Uterus (tissue), 4 donors: ENCODE measurements around the gene STARD8. TPM values are rescaled to one million over a fixed set of nuclear protein-coding genes. Genes with fewer than 3 reads are reported as not detected.

Experiments
- DNase-seq, 2 donors: peaks; one replicate each; pipeline ENCODE4 v3.0.0-alpha.2; 2019 to 2020
- H3K27ac ChIP-seq, 2 donors: fragments of 200-600 bp; sonication (generic); 1 replicate in 1 of 2; 2 replicates in 1 of 2; pipeline ENCODE4 v1.5.1; 2016 to 2018
- H3K27me3 ChIP-seq, 2 donors: fragments of 200-600 bp; sonication (generic); one replicate each; pipeline ENCODE4 v1.5.1; 2018 to 2019; ENCODE audit warnings: control low read depth in 1 of 2
- H3K36me3 ChIP-seq, 2 donors: fragments of 200-600 bp; sonication (generic); one replicate each; pipeline ENCODE4 v1.5.1; 2019; ENCODE audit warnings: control low read depth in 1 of 2
- H3K4me1 ChIP-seq, 2 donors: fragments of 200-600 bp; sonication (generic); one replicate each; pipeline ENCODE4 v1.5.1; 2018 to 2019; ENCODE audit warnings: control low read depth in 1 of 2
- H3K4me3 ChIP-seq, 2 donors: fragments of 200-600 bp; sonication (generic); 1 replicate in 1 of 2; 2 replicates in 1 of 2; pipeline ENCODE4 v1.5.1; 2018 to 2019; ENCODE audit warnings: mild to moderate bottlenecking in 1 of 2
- H3K9me3 ChIP-seq, 2 donors: fragments of 200-600 bp; sonication (generic); one replicate each; pipeline ENCODE4 v1.5.1; 2019; ENCODE audit warnings: control low read depth in 1 of 2
- CTCF ChIP-seq, 4 experiments: fragments of 200-600 bp in 2 of 4; fragments of 450-650 bp in 2 of 4; sonication (generic) in 2 of 4; IDR thresholded peaks; one replicate each; pipeline ENCODE4 v1.5.1; 2016 to 2019; ENCODE audit warnings: antibody characterized with exemption in 4 of 4, mild to moderate bottlenecking in 2 of 4, moderate library complexity in 1 of 4
- POLR2A ChIP-seq, 2 donors: fragments of 450-650 bp; IDR thresholded peaks; one replicate each; pipeline ENCODE4 v1.6.1; 2016; ENCODE audit warnings: antibody characterized with exemption in 2 of 2, mild to moderate bottlenecking in 1 of 2, moderate library complexity in 1 of 2
- intact Hi-C: fragments of 100-400 bp; cut with DNase I; formaldehyde crosslinking; loops from one replicate; pipeline ENCODE4 v1.15.1; 2023; ENCODE audit warnings: low total_unique reads
- total RNA-seq, 4 donors: library from RNA; depleted of rRNA in 3 of 4; stranded (reverse); fragments of >200 nt in 3 of 4; gene quantifications; one replicate each; pipeline versions ENCODE4 v1.1.0 to v1.2.4, GENCODE V29; 2014 to 2023
- donor health status: DM: yes; HTN: yes; CAD: no.

STARD8 gene
- total RNA-seq, 4 donors from 2014 or later: 10.9 to 25.4 (median 17.2) TPM

- Histone ChIP-seq H3K27ac (no peak overlapping the region), H3K9me3 (no peaks in the 10 kb centered on the region), H3K4me1 (no peaks in the 10 kb centered on the region), H3K4me3 (no peak overlapping the region), H3K27me3 (peaks cover 0 to under 1% of the 10 kb centered on the region in 2 donors), H3K36me3 (no peaks in the 10 kb centered on the region)
- DNase-seq: no peak
- no peak for TF ChIP-seq POLR2A (IDR thresholded peaks at IDR 0.05)
- no peak for TF ChIP-seq CTCF (IDR thresholded peaks at IDR 0.05)
- intact Hi-C loops: no loop called here
These were observed 78.9 kb downstream of the STARD8 start for GRCh38 chrX:68726366-68726765.

- TF ChIP-seq CTCF (IDR thresholded peaks at IDR 0.05) (no peak), POLR2A (IDR thresholded peaks at IDR 0.05) (no peak)
- no peak for DNase-seq
- H3K27me3 ChIP-seq: peaks cover 0 to 5% of the 10 kb centered on the region in 2 donors
- H3K4me1 ChIP-seq: no peaks in the 10 kb centered on the region
- H3K27ac ChIP-seq: no peak overlapping the region
- H3K36me3 ChIP-seq: no peaks in the 10 kb centered on the region
- no peak overlapping the region for H3K4me3 ChIP-seq
- H3K9me3 ChIP-seq: no peaks in the 10 kb centered on the region
- intact Hi-C loops: no loop called here
These were observed 80.2 kb downstream of the STARD8 start for GRCh38 chrX:68727696-68728095.

- intact Hi-C loops: no loop called here
- Histone ChIP-seq H3K4me1 (no peaks in the 10 kb centered on the region), H3K27me3 (peaks cover 0 to 5% of the 10 kb centered on the region in 2 donors), H3K36me3 (no peaks in the 10 kb centered on the region), H3K9me3 (no peaks in the 10 kb centered on the region), H3K27ac (no peak overlapping the region), H3K4me3 (no peak overlapping the region)
- TF ChIP-seq CTCF (IDR thresholded peaks at IDR 0.05): no peak
- no peak for TF ChIP-seq POLR2A (IDR thresholded peaks at IDR 0.05)
- no peak for DNase-seq
These were observed 80.7 kb downstream of the STARD8 start for GRCh38 chrX:68728186-68728585.

- intact Hi-C loops: no loop called here
- no peak for TF ChIP-seq POLR2A (IDR thresholded peaks at IDR 0.05)
- TF ChIP-seq CTCF (IDR thresholded peaks at IDR 0.05): no peak
- no peak overlapping the region for H3K4me3 ChIP-seq
These were observed 83.8 kb downstream of the STARD8 start for GRCh38 chrX:68731254-68731653.

GRCh38 chrX:68732906-68733493 lies 85.5 kb downstream of the STARD8 start:
- H3K36me3 ChIP-seq: no peaks in the 10 kb centered on the region
- H3K27ac ChIP-seq: no peak overlapping the region
- TF ChIP-seq CTCF (IDR thresholded peaks at IDR 0.05): peak in 3 of 4 experiments; percentile 10 to 38 (median 27)
- no peak for TF ChIP-seq POLR2A (IDR thresholded peaks at IDR 0.05)
- no peaks in the 10 kb centered on the region for H3K9me3 ChIP-seq
- peaks cover 0 to 5% of the 10 kb centered on the region in 2 donors for H3K27me3 ChIP-seq
- intact Hi-C loops: no loop called here
- no peak overlapping the region for H3K4me3 ChIP-seq
- no peaks in the 10 kb centered on the region for H3K4me1 ChIP-seq
- DNase-seq: peak in 1 of 2 donors; percentile 43

More at GRCh38 chrX:68731254-68731653, 83.8 kb downstream of the STARD8 start:
- H3K4me1 ChIP-seq: no peaks in the 10 kb centered on the region
- H3K27me3 ChIP-seq: peaks cover 0 to 5% of the 10 kb centered on the region in 2 donors
- H3K9me3 ChIP-seq: no peaks in the 10 kb centered on the region
- H3K27ac ChIP-seq: no peak overlapping the region
- no peaks in the 10 kb centered on the region for H3K36me3 ChIP-seq
- no peak for DNase-seq
